ENCODE measurements around the gene USF1.
"Not testable (repeated sequence)": the region's sequence is repeated elsewhere in the genome, so short reads cannot be mapped to it uniquely, and the experiment has no call there.

GRCh38 chr1:161022432-161022831 is 23.3 kb downstream of the USF1 start:
- TF ChIP-seq, protein P1, sequence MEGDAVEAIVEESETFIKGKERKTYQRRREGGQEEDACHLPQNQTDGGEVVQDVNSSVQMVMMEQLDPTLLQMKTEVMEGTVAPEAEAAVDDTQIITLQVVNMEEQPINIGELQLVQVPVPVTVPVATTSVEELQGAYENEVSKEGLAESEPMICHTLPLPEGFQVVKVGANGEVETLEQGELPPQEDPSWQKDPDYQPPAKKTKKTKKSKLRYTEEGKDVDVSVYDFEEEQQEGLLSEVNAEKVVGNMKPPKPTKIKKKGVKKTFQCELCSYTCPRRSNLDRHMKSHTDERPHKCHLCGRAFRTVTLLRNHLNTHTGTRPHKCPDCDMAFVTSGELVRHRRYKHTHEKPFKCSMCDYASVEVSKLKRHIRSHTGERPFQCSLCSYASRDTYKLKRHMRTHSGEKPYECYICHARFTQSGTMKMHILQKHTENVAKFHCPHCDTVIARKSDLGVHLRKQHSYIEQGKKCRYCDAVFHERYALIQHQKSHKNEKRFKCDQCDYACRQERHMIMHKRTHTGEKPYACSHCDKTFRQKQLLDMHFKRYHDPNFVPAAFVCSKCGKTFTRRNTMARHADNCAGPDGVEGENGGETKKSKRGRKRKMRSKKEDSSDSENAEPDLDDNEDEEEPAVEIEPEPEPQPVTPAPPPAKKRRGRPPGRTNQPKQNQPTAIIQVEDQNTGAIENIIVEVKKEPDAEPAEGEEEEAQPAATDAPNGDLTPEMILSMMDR (IDR thresholded peaks at IDR 0.05) = not testable (repeated sequence)
- not testable (repeated sequence) for TF ChIP-seq POLR2A (IDR thresholded peaks at IDR 0.05)
